ENCODE results near the gene MRPL17. TPM values are rescaled to one million over a fixed set of nuclear protein-coding genes. Genes with fewer than 3 reads are reported as not detected.

MRPL17 gene
- total and polyA plus RNA-seq, 9 of the 15 experiments (the other 6 are each of a cell fraction or from before 2014, with no cell fraction given), result 33.9 to 81.6 (median 43.9) TPM

DNA sequence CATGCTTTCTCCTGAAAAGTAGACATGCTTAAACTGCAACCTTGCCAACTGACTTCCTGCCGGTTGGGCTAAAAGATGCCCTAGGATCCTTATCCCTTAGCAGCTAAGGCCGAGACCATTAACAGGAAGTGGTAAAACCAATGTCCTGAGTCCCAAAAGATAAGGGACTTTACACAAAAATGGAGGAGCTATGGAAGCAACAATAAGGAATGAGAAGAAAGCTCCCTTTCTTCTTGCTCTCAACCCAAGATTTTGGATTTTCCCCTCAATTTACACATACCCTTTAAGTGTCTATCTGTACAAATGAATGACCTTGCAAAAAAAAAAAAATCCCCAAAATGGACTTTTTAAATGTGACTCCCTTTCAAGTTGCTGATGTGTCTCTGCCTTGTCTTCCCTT lies 11.1 kb downstream of the MRPL17 start:
- H3K4me1 ChIP-seq (replicated peaks in 1 of 2; ENCODE audit: control insufficient read depth in 2 of 2, insufficient read depth in 2 of 2, low read length in 2 of 2), result peaks cover 0 to 24% of the 10 kb centered on the region in 2 experiments; a peak in 4 of 5 replicates
- ATAC-seq, result peak; percentile 25; the same call in 2 of the 3 replicates
- FAIRE-seq, result no peak
- BruUV-seq (replicated peaks), result no TSS peak
- peak overlapping the region; percentile 84 for H2AFZ ChIP-seq (ENCODE audit: low read depth, low read length)
- H4K20me1 ChIP-seq (replicated peaks; ENCODE audit: control insufficient read depth, insufficient read depth, low read length), result no peaks in the 10 kb centered on the region
- DNase-seq (ENCODE audit: extremely low read depth in 1 of 4, low spot score in 3 of 4), result peak in 1 of 4 experiments; percentile 32
- intact Hi-C loops (cut with micrococcal nuclease), result no loop called here
- peak overlapping the region; percentile 2; the same call in 1 of the 3 replicates for H3K27ac ChIP-seq (ENCODE audit: extremely low read depth, low read depth, low read length)
- no peak overlapping the region for H3K4me2 ChIP-seq (ENCODE audit: insufficient read depth, low read length)
- WGBS (ENCODE audit: insufficient coverage, low coverage, missing lambda C conversion rate), result 5% methylated on average over 2 of the region's 2 CpGs
- H3K79me2 ChIP-seq (ENCODE audit: control insufficient read depth, insufficient read depth, low read length), result no peaks in the 10 kb centered on the region
- no peaks in the 10 kb centered on the region for H3K36me3 ChIP-seq (ENCODE audit: control insufficient read depth, insufficient read depth, low read length)
- POLR2A ChIA-PET, result interaction anchor here (0.7 to 0.9 kb wide), 3 partner anchors 10 to 648 kb away, joined by 3 to 5 read pairs (median 3); no protein-coding TSS in a partner anchor
- H3K9ac ChIP-seq (ENCODE audit: insufficient read depth in 1 of 2, low read depth in 2 of 2, low read length in 2 of 2), result no peak overlapping the region
- CTCF ChIA-PET (ENCODE audit: low intra/inter-chr PET ratio), result no interaction called here
- no peak overlapping the region for H3K4me3 ChIP-seq
- no peaks in the 10 kb centered on the region for H3K9me1 ChIP-seq (ENCODE audit: control insufficient read depth, insufficient read depth, low read length)
- no peaks in the 10 kb centered on the region for H3K27me3 ChIP-seq (ENCODE audit: control insufficient read depth in 2 of 2, insufficient read depth in 2 of 2, low read length in 2 of 2)
- in situ Hi-C loops (cut with MboI), result loop anchor here (10.0 kb wide), 1 partner anchor 137 kb away; no protein-coding TSS in a partner anchor
- no peaks in the 10 kb centered on the region for H3K9me3 ChIP-seq (replicated peaks; ENCODE audit: control insufficient read depth, insufficient read depth, low read depth, low read length)
- TF ChIP-seq YY1 (IDR thresholded peaks at IDR 0.05; ENCODE audit: borderline replicate concordance in 1 of 3, control insufficient read depth in 1 of 3, extremely low read depth in 1 of 3, insufficient read depth in 3 of 3, insufficient read length in 1 of 3, insufficient replicate concordance in 2 of 3, low read depth in 1 of 3, low read length in 2 of 3), result no peak
- no peak for TF ChIP-seq HCFC1 (IDR thresholded peaks at IDR 0.05; ENCODE audit: low read depth, low read length)
- TF ChIP-seq SNRNP70 (optimal IDR thresholded peaks at IDR 0.05; ENCODE audit: low read depth, low read length), result no peak
- peak; percentile 79 for TF ChIP-seq SPI1 (IDR thresholded peaks at IDR 0.05; ENCODE audit: borderline replicate concordance, low read depth, low read length)
- TF ChIP-seq TAL1 (IDR thresholded peaks at IDR 0.05), result no peak
- peak; percentile 63 for TF ChIP-seq DMBX1 (CRISPR knock-in tag; IDR thresholded peaks at IDR 0.05; ENCODE audit: borderline replicate concordance)
- TF ChIP-seq, protein P1, sequence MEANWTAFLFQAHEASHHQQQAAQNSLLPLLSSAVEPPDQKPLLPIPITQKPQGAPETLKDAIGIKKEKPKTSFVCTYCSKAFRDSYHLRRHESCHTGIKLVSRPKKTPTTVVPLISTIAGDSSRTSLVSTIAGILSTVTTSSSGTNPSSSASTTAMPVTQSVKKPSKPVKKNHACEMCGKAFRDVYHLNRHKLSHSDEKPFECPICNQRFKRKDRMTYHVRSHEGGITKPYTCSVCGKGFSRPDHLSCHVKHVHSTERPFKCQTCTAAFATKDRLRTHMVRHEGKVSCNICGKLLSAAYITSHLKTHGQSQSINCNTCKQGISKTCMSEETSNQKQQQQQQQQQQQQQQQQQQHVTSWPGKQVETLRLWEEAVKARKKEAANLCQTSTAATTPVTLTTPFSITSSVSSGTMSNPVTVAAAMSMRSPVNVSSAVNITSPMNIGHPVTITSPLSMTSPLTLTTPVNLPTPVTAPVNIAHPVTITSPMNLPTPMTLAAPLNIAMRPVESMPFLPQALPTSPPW (CRISPR knock-in tag; IDR thresholded peaks at IDR 0.05), result peak; percentile 22; the same call in 1 of the 2 replicates
- TF ChIP-seq POLR2AphosphoS5 (IDR thresholded peaks at IDR 0.05; ENCODE audit: control insufficient read depth, insufficient read depth, low read depth, low read length), result no peak
- TF ChIP-seq, protein P2, sequence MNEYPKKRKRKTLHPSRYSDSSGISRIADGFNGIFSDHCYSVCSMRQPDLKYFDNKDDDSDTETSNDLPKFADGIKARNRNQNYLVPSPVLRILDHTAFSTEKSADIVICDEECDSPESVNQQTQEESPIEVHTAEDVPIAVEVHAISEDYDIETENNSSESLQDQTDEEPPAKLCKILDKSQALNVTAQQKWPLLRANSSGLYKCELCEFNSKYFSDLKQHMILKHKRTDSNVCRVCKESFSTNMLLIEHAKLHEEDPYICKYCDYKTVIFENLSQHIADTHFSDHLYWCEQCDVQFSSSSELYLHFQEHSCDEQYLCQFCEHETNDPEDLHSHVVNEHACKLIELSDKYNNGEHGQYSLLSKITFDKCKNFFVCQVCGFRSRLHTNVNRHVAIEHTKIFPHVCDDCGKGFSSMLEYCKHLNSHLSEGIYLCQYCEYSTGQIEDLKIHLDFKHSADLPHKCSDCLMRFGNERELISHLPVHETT (CRISPR knock-in tag; conservative IDR thresholded peaks at IDR 0.05 in 1 of 2, IDR thresholded peaks at IDR 0.05 in 1 of 2), result peak in 1 of 2 experiments; percentile 75; a peak in 2 of 4 replicates
- no peak for TF ChIP-seq ZSCAN32 (CRISPR knock-in tag; IDR thresholded peaks at IDR 0.05)
- TF ChIP-seq ZNF766 (CRISPR knock-in tag; conservative IDR thresholded peaks at IDR 0.05), result 0 out of 2 replicates have a peak, but pooled peaks have one; percentile 36
- TF ChIP-seq GTF2F1 (IDR thresholded peaks at IDR 0.05; ENCODE audit: low read depth, low read length), result no peak
- peak; percentile 51; the same call in 1 of the 2 replicates for TF ChIP-seq ETV1 (tag; conservative IDR thresholded peaks at IDR 0.05; ENCODE audit: low read depth)
- TF ChIP-seq ZBTB17 (CRISPR knock-in tag; IDR thresholded peaks at IDR 0.05), result no peak
- TF ChIP-seq ZNF311 (CRISPR knock-in tag; IDR thresholded peaks at IDR 0.05), result no peak
- TF ChIP-seq HDAC3 (IDR thresholded peaks at IDR 0.05; ENCODE audit: borderline replicate concordance, partially characterized antibody), result no peak
- TF ChIP-seq, protein P3, sequence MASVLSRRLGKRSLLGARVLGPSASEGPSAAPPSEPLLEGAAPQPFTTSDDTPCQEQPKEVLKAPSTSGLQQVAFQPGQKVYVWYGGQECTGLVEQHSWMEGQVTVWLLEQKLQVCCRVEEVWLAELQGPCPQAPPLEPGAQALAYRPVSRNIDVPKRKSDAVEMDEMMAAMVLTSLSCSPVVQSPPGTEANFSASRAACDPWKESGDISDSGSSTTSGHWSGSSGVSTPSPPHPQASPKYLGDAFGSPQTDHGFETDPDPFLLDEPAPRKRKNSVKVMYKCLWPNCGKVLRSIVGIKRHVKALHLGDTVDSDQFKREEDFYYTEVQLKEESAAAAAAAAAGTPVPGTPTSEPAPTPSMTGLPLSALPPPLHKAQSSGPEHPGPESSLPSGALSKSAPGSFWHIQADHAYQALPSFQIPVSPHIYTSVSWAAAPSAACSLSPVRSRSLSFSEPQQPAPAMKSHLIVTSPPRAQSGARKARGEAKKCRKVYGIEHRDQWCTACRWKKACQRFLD (CRISPR knock-in tag; IDR thresholded peaks at IDR 0.05), result peak; percentile 59; the same call in 1 of the 2 replicates
- no peak for TF ChIP-seq DPF2 (IDR thresholded peaks at IDR 0.05)

Measured in K562 (cell line).